ENCODE data around the gene KIAA0319L. TPM values are rescaled to one million over a fixed set of nuclear protein-coding genes. Genes with fewer than 3 reads are reported as not detected.
A peak's percentile ranks its signal among the peaks of the same experiment; 100 is the strongest.

Gene KIAA0319L
- polyA plus RNA-seq, 3 donors from 2014 or later = 11.1 to 31.8 (median 19.1) TPM

DNA sequence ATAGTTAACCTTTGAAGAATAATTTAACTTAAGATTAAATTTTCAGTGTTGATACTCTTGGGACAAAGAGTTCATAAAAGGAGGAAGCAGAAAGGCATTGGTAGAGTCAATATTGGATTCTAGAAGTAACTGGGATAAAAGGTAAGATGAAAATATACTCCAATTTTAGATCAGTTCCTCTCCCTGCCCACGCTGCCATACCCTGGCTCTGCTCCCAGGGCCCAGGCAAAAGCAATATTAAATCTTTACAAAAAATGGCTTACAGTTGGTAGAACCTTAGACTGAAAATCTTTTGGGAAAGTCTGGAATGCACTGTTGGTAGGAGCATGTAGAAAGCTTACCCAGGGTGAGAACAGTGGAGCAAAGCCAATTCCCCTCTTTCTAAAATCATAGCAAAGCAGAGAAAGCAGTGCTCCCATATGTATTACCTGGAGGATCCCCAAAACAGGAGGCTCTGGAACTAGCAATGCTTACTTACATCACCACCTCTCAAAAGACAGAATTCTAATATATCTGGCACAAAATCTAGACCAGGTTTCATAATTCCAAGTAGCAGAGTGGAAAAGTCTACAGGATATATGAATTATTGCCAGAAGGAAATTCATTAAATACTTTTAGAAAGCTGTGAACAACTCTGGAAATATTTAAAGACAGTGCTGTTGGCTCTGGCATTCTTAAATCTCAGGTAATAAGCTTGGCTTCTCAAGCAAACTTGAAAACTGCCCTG is 24.5 kb downstream of the KIAA0319L start:
- Mint-ChIP-seq H3K9me3 (peaks cover 0 to 11% (median 7%) of the 10 kb centered on the region in 6 donors), H3K36me3 (peaks cover 14 to 25% (median 25%) of the 10 kb centered on the region in 3 donors), H3K27me3 (ENCODE audit: low read depth in 3 of 3) (peaks cover 0 to 1% (median 0%) of the 10 kb centered on the region in 3 donors), H3K27ac (no peak overlapping the region), H3K4me1 (peaks cover 20 to 35% of the 10 kb centered on the region in 2 donors), H3K4me3 (no peak overlapping the region)
- no peak for DNase-seq

GRCh38 chr1:35531368-35531767 is 25.8 kb downstream of the KIAA0319L start:
- peaks cover 0 to 11% (median 7%) of the 10 kb centered on the region in 6 donors for H3K9me3 Mint-ChIP-seq
- DNase-seq = no peak
- H3K27ac Mint-ChIP-seq = no peak overlapping the region
- H3K27me3 Mint-ChIP-seq (ENCODE audit: low read depth in 3 of 3) = peaks cover 0 to 1% (median 0%) of the 10 kb centered on the region in 3 donors
- no peak overlapping the region for H3K4me3 Mint-ChIP-seq
- peaks cover 14 to 25% (median 25%) of the 10 kb centered on the region in 3 donors for H3K36me3 Mint-ChIP-seq
- peaks cover 13 to 25% of the 10 kb centered on the region in 2 donors for H3K4me1 Mint-ChIP-seq

GRCh38 chr1:35530946-35531345 is 26.3 kb downstream of the KIAA0319L start:
- Mint-ChIP-seq H3K27ac (no peak overlapping the region), H3K4me1 (peaks cover 11 to 22% of the 10 kb centered on the region in 2 donors), H3K4me3 (no peak overlapping the region), H3K27me3 (ENCODE audit: low read depth in 3 of 3) (peaks cover 0 to 1% (median 0%) of the 10 kb centered on the region in 3 donors), H3K36me3 (peaks cover 14 to 25% (median 25%) of the 10 kb centered on the region in 3 donors), H3K9me3 (peaks cover 0 to 11% (median 7%) of the 10 kb centered on the region in 6 donors)
- DNase-seq = no peak

DNA sequence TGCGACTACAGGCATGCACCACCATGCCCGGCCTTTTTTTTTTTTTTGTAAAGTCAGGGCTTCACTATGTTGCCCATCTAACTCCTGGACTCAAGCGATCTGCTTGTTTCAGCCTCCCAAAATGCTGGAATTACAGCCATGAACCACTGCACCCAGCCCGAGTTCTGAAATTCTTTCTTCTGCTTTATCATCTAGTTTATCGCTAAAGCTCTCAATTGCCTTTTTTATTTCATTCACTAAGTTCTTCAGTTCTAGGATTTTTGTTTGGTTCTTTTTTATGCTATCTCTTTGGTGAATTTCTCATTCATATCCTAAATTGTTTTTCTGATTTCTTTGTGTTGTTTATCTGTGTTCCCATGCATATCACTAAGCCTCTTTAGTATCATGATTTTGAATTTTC is 27.0 kb downstream of the KIAA0319L start:
- no peak for DNase-seq
- no peak overlapping the region for H3K4me3 Mint-ChIP-seq
- H3K9me3 Mint-ChIP-seq = peaks cover 0 to 11% (median 7%) of the 10 kb centered on the region in 6 donors
- H3K4me1 Mint-ChIP-seq = peaks cover 5 to 14% of the 10 kb centered on the region in 2 donors
- H3K27ac Mint-ChIP-seq = no peak overlapping the region
- H3K27me3 Mint-ChIP-seq (ENCODE audit: low read depth in 3 of 3) = peaks cover 0 to 1% (median 0%) of the 10 kb centered on the region in 3 donors
- H3K36me3 Mint-ChIP-seq = peaks cover 14 to 25% (median 25%) of the 10 kb centered on the region in 3 donors

- Mint-ChIP-seq H3K4me3 (no peak overlapping the region), H3K9me3 (peaks cover 0 to 2% (median 0%) of the 10 kb centered on the region in 6 donors), H3K36me3 (peaks cover under 1 to 15% (median 13%) of the 10 kb centered on the region in 3 donors), H3K27me3 (ENCODE audit: low read depth in 3 of 3) (no peaks in the 10 kb centered on the region), H3K27ac (no peak overlapping the region), H3K4me1 (peaks cover 7 to 13% of the 10 kb centered on the region in 2 donors)
- no peak for DNase-seq
These were observed 33.1 kb downstream of the KIAA0319L start for GRCh38 chr1:35524106-35524505.

GRCh38 chr1:35519432-35519831 is 37.8 kb downstream of the KIAA0319L start:
- Mint-ChIP-seq H3K4me3 (no peak overlapping the region), H3K36me3 (peaks cover 10 to 24% (median 18%) of the 10 kb centered on the region in 3 donors), H3K9me3 (peaks cover 0 to 19% (median 13%) of the 10 kb centered on the region in 6 donors), H3K4me1 (peaks cover 20 to 39% of the 10 kb centered on the region in 2 donors), H3K27ac (peak overlapping the region in 3 of 6 donors; percentile 3 to 55 (median 53)), H3K27me3 (ENCODE audit: low read depth in 3 of 3) (peaks cover 0 to under 1% (median 0%) of the 10 kb centered on the region in 3 donors)
- no peak for DNase-seq

DNA sequence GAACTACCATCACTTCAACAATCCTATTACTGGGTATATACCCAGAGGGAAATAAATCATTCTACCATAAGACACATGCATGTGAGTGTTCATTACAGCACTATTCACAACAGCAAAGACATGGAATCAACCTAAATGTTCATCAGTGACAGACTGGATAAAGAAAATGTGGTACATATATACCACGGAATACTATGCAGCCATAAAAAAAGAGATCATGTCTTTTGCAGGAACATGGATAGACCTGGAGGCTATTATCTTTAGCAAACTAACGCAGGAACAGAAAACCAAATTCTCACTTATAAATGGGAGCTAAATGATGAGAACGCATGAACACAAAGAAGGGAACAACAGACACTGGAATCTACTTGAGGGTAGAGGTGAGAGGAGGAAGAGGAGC is 39.0 kb downstream of the KIAA0319L start:
- Mint-ChIP-seq H3K27ac (no peak overlapping the region), H3K4me3 (no peak overlapping the region), H3K36me3 (peaks cover 10 to 23% (median 17%) of the 10 kb centered on the region in 3 donors), H3K27me3 (ENCODE audit: low read depth in 3 of 3) (peaks cover 0 to 2% (median 0%) of the 10 kb centered on the region in 3 donors), H3K9me3 (peaks cover 0 to 21% (median 13%) of the 10 kb centered on the region in 6 donors), H3K4me1 (peaks cover 21 to 45% of the 10 kb centered on the region in 2 donors)
- DNase-seq = no peak

- Mint-ChIP-seq H3K36me3 (peaks cover 7 to 13% (median 7%) of the 10 kb centered on the region in 3 donors), H3K27ac (no peak overlapping the region), H3K4me3 (no peak overlapping the region), H3K4me1 (peaks cover 44 to 59% of the 10 kb centered on the region in 2 donors), H3K9me3 (peaks cover 0 to 15% (median 10%) of the 10 kb centered on the region in 6 donors), H3K27me3 (ENCODE audit: low read depth in 3 of 3) (peaks cover 0 to 2% (median 0%) of the 10 kb centered on the region in 3 donors)
- DNase-seq = no peak
These were observed 45.9 kb downstream of the KIAA0319L start for GRCh38 chr1:35511305-35511704.

- H3K4me3 Mint-ChIP-seq = no peak overlapping the region
These were observed 47.6 kb downstream of the KIAA0319L start for GRCh38 chr1:35509558-35509957.

GRCh38 chr1:35507947-35508346 is 49.3 kb downstream of the KIAA0319L start:
- peaks cover 0 to 7% (median 0%) of the 10 kb centered on the region in 3 donors for H3K36me3 Mint-ChIP-seq
- no peaks in the 10 kb centered on the region for H3K9me3 Mint-ChIP-seq
- H3K4me1 Mint-ChIP-seq = peaks cover 48 to 57% of the 10 kb centered on the region in 2 donors
- peak overlapping the region in 4 of 6 donors; percentile 1 to 84 (median 50) for H3K27ac Mint-ChIP-seq
- H3K4me3 Mint-ChIP-seq = peak overlapping the region in 2 of 5 donors; percentile 5 to 30
- H3K27me3 Mint-ChIP-seq (ENCODE audit: low read depth in 3 of 3) = no peaks in the 10 kb centered on the region
- DNase-seq = no peak

More at GRCh38 chr1:35509558-35509957, 47.6 kb downstream of the KIAA0319L start:
- peaks cover 50 to 64% of the 10 kb centered on the region in 2 donors for H3K4me1 Mint-ChIP-seq
- H3K36me3 Mint-ChIP-seq = peaks cover 0 to 7% (median 0%) of the 10 kb centered on the region in 3 donors
- peak overlapping the region in 1 of 6 donors; percentile 62 for H3K27ac Mint-ChIP-seq
- peaks cover 0 to 2% (median 0%) of the 10 kb centered on the region in 3 donors for H3K27me3 Mint-ChIP-seq (ENCODE audit: low read depth in 3 of 3)
- H3K9me3 Mint-ChIP-seq = peaks cover 0 to 2% (median 0%) of the 10 kb centered on the region in 6 donors
- DNase-seq = no peak

DNA sequence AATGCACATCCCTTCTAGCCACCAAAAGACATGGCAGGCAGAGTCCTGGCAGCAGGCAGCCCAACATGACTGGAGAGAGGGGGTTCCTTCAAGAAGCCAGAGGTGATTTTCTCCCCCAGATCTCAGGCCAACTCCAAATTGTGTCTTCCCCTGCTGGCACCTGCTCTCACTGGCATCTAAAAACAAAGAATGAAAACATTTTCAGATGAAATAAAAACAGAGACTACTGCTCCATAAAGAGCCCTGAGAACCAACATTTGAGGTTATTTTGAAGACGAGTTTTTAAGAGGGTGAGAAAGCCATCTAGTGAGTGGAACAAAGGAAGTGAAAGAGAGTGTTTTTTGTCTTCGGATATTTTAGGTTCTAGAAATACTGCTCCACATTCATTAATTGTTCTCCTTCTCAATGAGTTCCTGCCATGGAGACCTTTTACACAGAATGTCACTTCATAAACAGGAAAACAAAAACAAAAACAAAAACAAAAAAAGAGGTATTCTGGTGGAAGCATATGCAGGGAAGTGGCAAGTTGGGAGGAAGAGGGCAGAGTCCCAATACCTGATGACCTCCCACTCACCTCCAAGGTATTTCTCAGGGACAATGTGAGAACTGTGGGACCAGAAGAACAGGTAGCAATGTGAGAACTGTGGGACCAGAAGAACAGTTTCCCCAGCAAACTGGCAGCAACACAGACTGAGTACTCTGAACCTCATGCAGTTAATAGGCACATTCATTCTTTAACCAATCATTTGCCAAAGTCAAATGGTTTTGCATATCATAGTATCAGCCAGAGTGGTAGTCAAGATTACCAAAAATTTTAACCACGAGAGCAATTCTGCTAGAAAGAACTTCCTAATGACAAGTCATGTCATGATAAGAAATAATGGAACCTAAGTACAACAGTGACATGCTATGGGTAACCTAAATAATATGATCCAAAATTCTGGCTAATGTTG is 50.0 kb downstream of the KIAA0319L start:
- Mint-ChIP-seq H3K4me3 (peak overlapping the region; percentile 63 to 83 (median 67)), H3K27me3 (ENCODE audit: low read depth in 3 of 3) (no peaks in the 10 kb centered on the region), H3K9me3 (no peaks in the 10 kb centered on the region), H3K36me3 (peaks cover 0 to 12% (median 0%) of the 10 kb centered on the region in 3 donors), H3K27ac (peak overlapping the region; percentile 60 to 91 (median 84)), H3K4me1 (peaks cover 47 to 57% of the 10 kb centered on the region in 2 donors)
- no peak for DNase-seq

DNA sequence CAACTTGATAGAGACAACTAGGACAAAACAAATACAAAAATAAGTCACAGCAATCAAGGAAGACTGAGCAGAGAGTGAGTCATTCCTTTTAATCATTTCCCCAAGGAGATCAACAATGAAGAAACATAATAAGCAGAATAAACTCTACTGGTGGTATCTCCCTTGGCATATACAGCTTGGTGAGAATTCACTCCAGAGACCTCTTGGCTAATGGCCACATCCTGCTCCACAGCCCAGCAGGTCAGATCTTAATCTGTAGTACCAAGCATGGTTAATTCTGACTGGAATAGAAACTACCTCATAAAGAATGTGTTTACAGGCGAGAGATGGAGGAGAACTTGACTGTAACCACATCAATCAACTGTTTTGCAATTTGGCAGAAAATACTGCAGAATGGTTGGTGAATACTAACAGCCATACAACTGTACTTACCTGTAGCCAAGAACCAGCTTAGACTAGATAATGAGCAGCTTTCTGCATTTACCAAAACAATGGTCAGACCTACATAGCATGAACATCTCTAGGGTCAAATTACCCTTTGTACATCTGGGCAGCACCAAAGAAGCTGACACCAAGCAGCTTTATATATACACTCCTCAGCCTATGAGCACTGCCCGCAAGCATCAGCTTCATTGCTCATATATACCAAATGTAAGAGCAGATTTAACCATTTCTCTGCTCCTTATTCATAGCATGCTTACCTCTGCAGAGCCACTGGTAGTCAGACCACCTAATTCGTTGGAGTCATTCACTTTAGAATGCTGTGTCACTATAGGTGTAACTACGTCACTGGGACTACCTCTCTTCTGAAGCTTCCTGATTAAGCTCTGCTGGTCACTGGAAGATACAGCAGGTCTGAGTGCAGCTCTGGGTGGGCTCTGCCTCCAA is 51.0 kb downstream of the KIAA0319L start:
- H3K27me3 Mint-ChIP-seq (ENCODE audit: low read depth in 3 of 3) = no peaks in the 10 kb centered on the region
- peaks cover 46 to 57% of the 10 kb centered on the region in 2 donors for H3K4me1 Mint-ChIP-seq
- peak; percentile 42 to 55 (median 46) for DNase-seq
- no peaks in the 10 kb centered on the region for H3K9me3 Mint-ChIP-seq
- H3K27ac Mint-ChIP-seq = peak overlapping the region; percentile 60 to 91 (median 84)
- H3K4me3 Mint-ChIP-seq = peak overlapping the region; percentile 63 to 83 (median 67)
- peaks cover 0 to 12% (median 0%) of the 10 kb centered on the region in 3 donors for H3K36me3 Mint-ChIP-seq
